Measurements from ENCODE around the gene CRTAC1.

CRTAC1 gene

GRCh38 chr10:98029149-98030092 lies 1.0 kb downstream of the CRTAC1 start:
- no peak for DNase-seq

GRCh38 chr10:98028168-98028770 lies 2.2 kb downstream of the CRTAC1 start:
- peak; percentile 66 for DNase-seq

GRCh38 chr10:98023024-98023423 lies 7.4 kb downstream of the CRTAC1 start:
- no peak for DNase-seq

GRCh38 chr10:98020784-98021183 lies 9.6 kb downstream of the CRTAC1 start:
- no peak for DNase-seq

GRCh38 chr10:98020254-98020653 lies 10.2 kb downstream of the CRTAC1 start:
- DNase-seq = no peak

GRCh38 chr10:98019784-98020183 lies 10.6 kb downstream of the CRTAC1 start:
- DNase-seq = no peak

- no peak for DNase-seq
These were observed 13.5 kb downstream of the CRTAC1 start for GRCh38 chr10:98016772-98017475.

- no peak for DNase-seq
These were observed 16.6 kb downstream of the CRTAC1 start for GRCh38 chr10:98013776-98014175.

- no peak for DNase-seq
These were observed 17.3 kb downstream of the CRTAC1 start for GRCh38 chr10:98013122-98013521.

- no peak for DNase-seq
These were observed 17.8 kb downstream of the CRTAC1 start for GRCh38 chr10:98012644-98013043.

GRCh38 chr10:98010939-98011685 lies 19.3 kb downstream of the CRTAC1 start:
- DNase-seq = no peak

GRCh38 chr10:98006266-98006665 lies 24.2 kb downstream of the CRTAC1 start:
- DNase-seq = peak; percentile 10

- no peak for DNase-seq
These were observed 28.7 kb downstream of the CRTAC1 start for GRCh38 chr10:98001736-98002135.

- DNase-seq = no peak
These were observed 30.1 kb downstream of the CRTAC1 start for GRCh38 chr10:98000346-98000745.

GRCh38 chr10:97999923-98000248 lies 30.5 kb downstream of the CRTAC1 start:
- no peak for DNase-seq

GRCh38 chr10:97999066-97999922 lies 31.1 kb downstream of the CRTAC1 start:
- no peak for DNase-seq

GRCh38 chr10:97991871-97992270 lies 38.5 kb downstream of the CRTAC1 start:
- DNase-seq = no peak

- no peak for DNase-seq
These were observed 48.6 kb downstream of the CRTAC1 start for GRCh38 chr10:97981816-97982215.

- DNase-seq = no peak
These were observed 52.7 kb downstream of the CRTAC1 start for GRCh38 chr10:97977673-97978072.

- no peak for DNase-seq
These were observed 54.8 kb downstream of the CRTAC1 start for GRCh38 chr10:97975598-97975997.

- DNase-seq = no peak
These were observed 55.6 kb downstream of the CRTAC1 start for GRCh38 chr10:97974526-97975525.

All from NCI-H1105 treated with DMSO at 0.1 percent for 48 hours (cell line).